ENCODE measurements around the gene AIRE. TPM values are rescaled to one million over a fixed set of nuclear protein-coding genes. Genes with fewer than 3 reads are reported as not detected.

Gene AIRE
- total RNA-seq, 1 donor from 2014 or later = not detected

DNA sequence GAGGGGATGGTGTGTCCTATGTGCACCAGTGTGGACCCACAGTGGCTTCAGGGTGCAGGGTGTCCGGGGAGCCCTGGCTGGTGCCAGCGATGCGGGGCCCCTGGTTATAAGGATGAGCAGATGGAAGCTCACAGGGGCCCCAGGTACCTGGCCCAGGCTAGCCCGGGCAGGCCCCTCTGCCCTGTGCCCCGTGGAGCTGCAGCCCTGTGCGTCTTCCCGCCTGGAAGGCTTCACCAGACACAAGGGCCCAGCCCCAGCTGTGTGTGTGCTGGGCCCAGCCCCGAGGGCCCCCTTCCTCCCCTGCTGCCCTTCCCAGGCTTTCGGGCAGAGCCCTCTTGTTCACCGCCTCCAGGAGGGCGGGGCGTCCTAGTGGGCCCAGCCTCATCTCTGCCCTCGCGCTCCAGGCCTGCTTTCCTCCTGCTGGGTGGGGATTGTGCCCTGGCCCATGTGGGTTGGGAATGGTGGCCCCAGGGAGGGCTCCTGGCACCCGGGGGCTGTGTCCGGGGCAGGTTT is 30.1 kb downstream of the AIRE start:
- H3K4me1 ChIP-seq = no peaks in the 10 kb centered on the region
- H3K27ac ChIP-seq (replicated peaks) = no peak overlapping the region
- no peaks in the 10 kb centered on the region for H3K27me3 ChIP-seq (ENCODE audit: low read depth)
- TF ChIP-seq, protein P1, sequence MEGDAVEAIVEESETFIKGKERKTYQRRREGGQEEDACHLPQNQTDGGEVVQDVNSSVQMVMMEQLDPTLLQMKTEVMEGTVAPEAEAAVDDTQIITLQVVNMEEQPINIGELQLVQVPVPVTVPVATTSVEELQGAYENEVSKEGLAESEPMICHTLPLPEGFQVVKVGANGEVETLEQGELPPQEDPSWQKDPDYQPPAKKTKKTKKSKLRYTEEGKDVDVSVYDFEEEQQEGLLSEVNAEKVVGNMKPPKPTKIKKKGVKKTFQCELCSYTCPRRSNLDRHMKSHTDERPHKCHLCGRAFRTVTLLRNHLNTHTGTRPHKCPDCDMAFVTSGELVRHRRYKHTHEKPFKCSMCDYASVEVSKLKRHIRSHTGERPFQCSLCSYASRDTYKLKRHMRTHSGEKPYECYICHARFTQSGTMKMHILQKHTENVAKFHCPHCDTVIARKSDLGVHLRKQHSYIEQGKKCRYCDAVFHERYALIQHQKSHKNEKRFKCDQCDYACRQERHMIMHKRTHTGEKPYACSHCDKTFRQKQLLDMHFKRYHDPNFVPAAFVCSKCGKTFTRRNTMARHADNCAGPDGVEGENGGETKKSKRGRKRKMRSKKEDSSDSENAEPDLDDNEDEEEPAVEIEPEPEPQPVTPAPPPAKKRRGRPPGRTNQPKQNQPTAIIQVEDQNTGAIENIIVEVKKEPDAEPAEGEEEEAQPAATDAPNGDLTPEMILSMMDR (IDR thresholded peaks at IDR 0.05; ENCODE audit: borderline replicate concordance) = no peak
- peaks cover 93% of the 10 kb centered on the region for H3K36me3 ChIP-seq
- intact Hi-C loops (cut with micrococcal nuclease) = no loop called here
- H3K9me3 ChIP-seq (replicated peaks) = no peaks in the 10 kb centered on the region
- no peak overlapping the region for H3K4me3 ChIP-seq
- DNase-seq = no peak

DNA sequence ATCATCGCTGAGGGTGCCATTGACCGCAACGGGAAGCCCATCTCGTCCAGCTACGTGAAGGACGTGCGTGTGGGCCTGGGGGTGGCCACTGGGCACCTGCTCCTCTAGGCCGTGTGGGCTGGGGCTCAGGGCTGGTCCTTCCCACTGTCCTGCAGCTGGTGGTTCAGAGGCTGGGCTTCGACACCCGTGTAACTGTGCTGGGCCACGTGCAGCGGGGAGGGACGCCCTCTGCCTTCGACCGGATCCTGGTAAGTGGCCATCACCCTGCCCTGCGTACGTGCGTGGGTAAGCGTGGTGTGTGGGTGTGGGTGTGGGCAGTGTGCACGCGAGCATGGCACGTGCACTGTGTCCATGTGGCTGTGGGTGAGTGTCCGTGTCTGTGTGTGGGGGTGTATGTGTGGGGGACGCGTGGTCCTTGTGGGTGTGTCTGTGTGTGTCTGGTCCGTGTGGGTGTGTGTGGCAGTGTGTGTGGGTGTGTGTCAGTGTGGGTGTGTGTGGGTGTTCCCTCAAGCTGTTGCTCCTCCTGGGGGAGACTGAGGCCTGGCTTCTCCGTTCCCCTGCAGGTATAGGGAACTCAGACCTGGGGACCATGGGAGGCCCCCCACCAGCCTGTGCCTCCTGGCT is 30.7 kb downstream of the AIRE start:
- Histone ChIP-seq H3K36me3 (peaks cover 92% of the 10 kb centered on the region), H3K27ac (replicated peaks) (no peak overlapping the region), H3K9me3 (replicated peaks) (no peaks in the 10 kb centered on the region), H3K4me3 (no peak overlapping the region), H3K27me3 (ENCODE audit: low read depth) (no peaks in the 10 kb centered on the region), H3K4me1 (no peaks in the 10 kb centered on the region)
- TF ChIP-seq, protein P1 (IDR thresholded peaks at IDR 0.05; ENCODE audit: borderline replicate concordance) = no peak
- DNase-seq = no peak
- intact Hi-C loops (cut with micrococcal nuclease) = no loop called here

DNA sequence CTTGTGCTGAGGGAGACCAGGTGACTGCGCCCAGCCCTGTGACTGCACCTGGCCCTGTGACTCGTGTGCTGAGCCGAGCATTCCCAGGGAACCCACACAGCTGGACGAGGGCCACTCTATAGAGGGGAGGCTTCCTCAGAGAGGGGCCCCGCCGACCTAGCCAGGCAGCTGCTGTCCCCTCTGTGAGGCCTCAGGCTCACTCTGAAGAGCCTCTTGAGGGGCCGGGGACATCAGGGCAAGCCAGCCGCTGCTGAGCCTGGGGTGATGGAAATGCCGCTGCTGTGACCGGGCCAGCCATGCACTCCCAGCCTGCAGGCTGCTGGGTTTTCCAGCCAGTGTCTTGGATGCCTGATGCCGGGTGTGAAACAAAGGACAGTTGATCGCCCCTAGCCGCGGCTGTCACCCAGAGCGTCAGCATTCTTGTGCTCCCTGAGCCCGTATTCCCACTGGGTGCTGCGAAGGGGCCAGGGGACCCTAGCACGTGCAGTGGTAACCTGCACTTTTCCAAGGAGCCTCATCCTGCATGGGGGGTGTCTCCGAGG is 31.6 kb downstream of the AIRE start:
- Histone ChIP-seq H3K4me3 (no peak overlapping the region), H3K36me3 (peaks cover 92% of the 10 kb centered on the region), H3K27ac (replicated peaks) (no peak overlapping the region), H3K27me3 (ENCODE audit: low read depth) (no peaks in the 10 kb centered on the region), H3K9me3 (replicated peaks) (no peaks in the 10 kb centered on the region), H3K4me1 (no peaks in the 10 kb centered on the region)
- no peak for DNase-seq
- TF ChIP-seq, protein P1 (IDR thresholded peaks at IDR 0.05; ENCODE audit: borderline replicate concordance) = no peak
- intact Hi-C loops (cut with micrococcal nuclease) = no loop called here

DNA sequence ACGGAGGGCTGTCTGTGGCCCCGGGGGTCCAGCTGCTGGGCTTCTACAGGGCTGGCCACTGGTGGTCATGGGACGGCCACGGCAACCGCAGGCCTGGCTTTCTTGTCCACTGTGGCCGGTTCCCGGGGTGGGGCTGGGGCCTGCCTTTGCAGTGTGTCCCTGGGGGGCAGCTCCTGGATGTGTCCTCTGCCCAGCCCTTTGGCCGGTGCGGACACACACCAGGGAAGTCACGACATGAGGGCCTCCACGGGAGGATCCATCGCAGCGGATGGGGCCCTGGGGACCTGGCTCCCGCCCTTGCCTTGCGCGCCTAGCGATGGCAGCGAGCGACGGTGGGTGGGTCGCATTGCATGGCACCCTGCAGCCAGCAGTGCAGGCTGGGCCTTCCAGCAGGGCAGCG is 32.2 kb downstream of the AIRE start:
- no peak overlapping the region for H3K4me3 ChIP-seq
- intact Hi-C loops (cut with micrococcal nuclease) = no loop called here
- H3K27ac ChIP-seq (replicated peaks) = no peak overlapping the region
- H3K36me3 ChIP-seq = peaks cover 92% of the 10 kb centered on the region
- TF ChIP-seq, protein P1 (IDR thresholded peaks at IDR 0.05; ENCODE audit: borderline replicate concordance) = no peak
- no peaks in the 10 kb centered on the region for H3K4me1 ChIP-seq
- no peaks in the 10 kb centered on the region for H3K27me3 ChIP-seq (ENCODE audit: low read depth)
- H3K9me3 ChIP-seq (replicated peaks) = no peaks in the 10 kb centered on the region
- no peak for DNase-seq

DNA sequence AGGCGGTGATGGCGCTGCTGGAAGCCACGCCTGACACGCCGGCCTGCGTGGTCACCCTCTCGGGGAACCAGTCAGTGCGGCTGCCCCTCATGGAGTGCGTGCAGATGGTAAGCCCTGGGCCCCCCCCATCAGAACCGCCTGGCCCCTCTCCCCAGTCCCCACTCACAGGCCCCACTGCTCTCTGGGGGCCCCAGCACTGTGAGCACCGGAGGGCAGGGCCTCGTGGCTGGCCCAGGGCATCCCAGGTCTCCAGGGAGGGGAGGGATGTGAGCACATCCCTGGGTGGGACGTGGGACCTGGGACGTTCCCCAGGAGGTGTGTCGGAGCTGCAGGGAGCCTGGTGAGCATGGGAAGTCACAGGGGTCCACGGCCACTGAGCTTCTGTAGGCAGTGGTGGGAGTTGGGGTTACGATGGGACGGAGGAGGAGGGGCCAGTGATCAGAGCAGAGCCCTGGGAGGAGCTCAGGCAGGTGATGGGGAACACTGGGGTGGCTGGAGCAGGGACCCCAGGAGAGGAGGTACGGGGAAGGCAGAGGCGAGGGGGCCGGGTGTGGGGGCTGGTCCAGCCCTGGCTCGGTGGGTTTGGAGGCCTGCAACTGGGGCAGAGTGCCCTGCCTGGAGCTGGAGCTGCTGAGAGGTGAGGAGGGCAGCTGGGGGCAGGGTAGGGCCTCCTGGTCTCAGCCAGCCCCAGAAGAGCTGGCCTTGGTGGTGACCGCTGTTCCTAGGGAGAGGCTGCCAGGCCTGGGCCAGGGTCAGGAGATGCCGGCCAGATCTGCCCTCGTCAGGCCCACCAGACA is 33.0 kb downstream of the AIRE start:
- no peak overlapping the region for H3K4me3 ChIP-seq
- intact Hi-C loops (cut with micrococcal nuclease) = no loop called here
- peaks cover 91% of the 10 kb centered on the region for H3K36me3 ChIP-seq
- H3K27me3 ChIP-seq (ENCODE audit: low read depth) = no peaks in the 10 kb centered on the region
- no peaks in the 10 kb centered on the region for H3K9me3 ChIP-seq (replicated peaks)
- DNase-seq = no peak
- no peak overlapping the region for H3K27ac ChIP-seq (replicated peaks)
- H3K4me1 ChIP-seq = no peaks in the 10 kb centered on the region
- TF ChIP-seq, protein P1 (IDR thresholded peaks at IDR 0.05; ENCODE audit: borderline replicate concordance) = no peak
